Measurements from ENCODE around the gene USP7. TPM values are rescaled to one million over a fixed set of nuclear protein-coding genes. Genes with fewer than 3 reads are reported as not detected.

USP7 gene
- polyA plus RNA-seq, 3 donors, result 2.4 to 31.7 (median 4.1) TPM

DNA sequence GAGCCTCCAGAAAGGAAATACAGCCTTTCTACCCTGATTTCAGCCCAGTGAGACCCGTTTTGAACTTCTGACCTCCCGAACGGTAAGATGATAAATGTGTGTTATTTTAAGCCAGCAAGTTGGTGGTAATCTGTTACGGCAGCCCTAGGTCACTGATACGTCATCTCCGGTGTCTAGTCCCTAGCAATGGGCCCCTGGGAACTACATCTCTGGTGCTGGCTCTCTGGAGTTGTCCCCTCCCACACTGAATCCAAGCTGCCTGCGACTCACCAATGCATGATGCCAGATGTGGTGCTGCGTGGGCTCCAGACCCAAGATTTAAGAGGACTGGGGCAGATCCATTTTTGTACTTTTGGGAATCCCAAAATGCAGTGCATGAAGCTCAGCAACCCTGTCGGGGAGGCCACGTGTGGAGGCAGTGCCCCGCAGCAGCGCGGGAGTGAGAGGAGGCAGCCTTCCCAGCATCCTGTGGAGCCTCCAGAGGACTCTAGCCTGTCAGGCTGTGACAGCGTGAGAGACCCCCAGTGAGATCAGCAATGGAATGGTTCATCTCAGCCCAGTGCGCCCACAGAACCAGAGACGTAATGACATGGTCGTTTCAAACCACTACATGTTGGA is 43.6 kb upstream of the USP7 start:
- H2AFZ ChIP-seq (ENCODE audit: insufficient read depth, low read depth, low read length, poor library complexity, severe bottlenecking), result no peak overlapping the region

DNA sequence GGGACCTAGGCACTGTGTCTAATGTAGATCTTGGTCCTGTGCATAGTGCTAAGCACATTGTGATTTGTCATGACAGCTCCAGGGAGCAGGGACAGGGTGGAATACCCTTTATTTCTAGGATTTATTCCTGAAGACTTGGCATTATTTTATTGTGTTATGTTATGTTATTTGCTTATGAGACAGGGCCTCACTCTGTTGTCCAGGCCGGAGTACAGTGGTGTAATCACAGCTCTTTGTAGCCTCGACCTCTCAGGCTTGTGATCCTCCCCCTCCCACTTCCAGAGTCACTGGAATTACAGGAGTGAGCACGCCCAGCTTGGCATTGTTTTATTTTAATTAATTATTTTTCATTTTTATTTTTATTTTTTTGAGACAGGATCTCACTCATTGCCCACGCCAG is 40.5 kb upstream of the USP7 start:
- Histone ChIP-seq H3K79me2 (ENCODE audit: insufficient read depth, low read length) (no peaks in the 10 kb centered on the region), H3K36me3 (replicated peaks in 1 of 2; ENCODE audit: control insufficient read depth in 1 of 2, insufficient read depth in 2 of 2, low read length in 2 of 2) (no peaks in the 10 kb centered on the region), H3K4me3 (replicated peaks in 1 of 3; ENCODE audit: low read depth in 2 of 3, low read length in 3 of 3) (no peak overlapping the region), H3K27ac (ENCODE audit: low read depth in 1 of 2, low read length in 2 of 2) (no peak overlapping the region), H2AFZ (ENCODE audit: insufficient read depth, low read depth, low read length, poor library complexity, severe bottlenecking) (no peak overlapping the region), H3K4me2 (replicated peaks; ENCODE audit: extremely low read depth, low read length, poor library complexity, severe bottlenecking) (no peak overlapping the region), H3K9me3 (replicated peaks in 1 of 2; ENCODE audit: control insufficient read depth in 1 of 2, insufficient read depth in 1 of 2, low read length in 2 of 2) (no peaks in the 10 kb centered on the region), H3K27me3 (ENCODE audit: control insufficient read depth in 2 of 2, insufficient read depth in 2 of 2, low read length in 2 of 2) (no peaks in the 10 kb centered on the region), H3K9ac (ENCODE audit: insufficient read depth, low read length, poor library complexity, severe bottlenecking) (no peak overlapping the region), H3K4me1 (ENCODE audit: control insufficient read depth in 1 of 2, insufficient read depth in 2 of 2, low read length in 2 of 2) (peaks cover 7 to 8% of the 10 kb centered on the region in 2 donors), H4K20me1 (ENCODE audit: insufficient read depth, low read length) (no peaks in the 10 kb centered on the region)
- Mint-ChIP-seq H3K27me3 (ENCODE audit: low read depth in 3 of 3) (peaks cover 11 to 17% (median 16%) of the 10 kb centered on the region in 3 donors), H3K36me3 (no peaks in the 10 kb centered on the region), H3K4me3 (no peak overlapping the region), H3K27ac (no peak overlapping the region), H3K4me1 (peaks cover 8% of the 10 kb centered on the region), H3K9me3 (no peaks in the 10 kb centered on the region)
- TF ChIP-seq, protein P1, sequence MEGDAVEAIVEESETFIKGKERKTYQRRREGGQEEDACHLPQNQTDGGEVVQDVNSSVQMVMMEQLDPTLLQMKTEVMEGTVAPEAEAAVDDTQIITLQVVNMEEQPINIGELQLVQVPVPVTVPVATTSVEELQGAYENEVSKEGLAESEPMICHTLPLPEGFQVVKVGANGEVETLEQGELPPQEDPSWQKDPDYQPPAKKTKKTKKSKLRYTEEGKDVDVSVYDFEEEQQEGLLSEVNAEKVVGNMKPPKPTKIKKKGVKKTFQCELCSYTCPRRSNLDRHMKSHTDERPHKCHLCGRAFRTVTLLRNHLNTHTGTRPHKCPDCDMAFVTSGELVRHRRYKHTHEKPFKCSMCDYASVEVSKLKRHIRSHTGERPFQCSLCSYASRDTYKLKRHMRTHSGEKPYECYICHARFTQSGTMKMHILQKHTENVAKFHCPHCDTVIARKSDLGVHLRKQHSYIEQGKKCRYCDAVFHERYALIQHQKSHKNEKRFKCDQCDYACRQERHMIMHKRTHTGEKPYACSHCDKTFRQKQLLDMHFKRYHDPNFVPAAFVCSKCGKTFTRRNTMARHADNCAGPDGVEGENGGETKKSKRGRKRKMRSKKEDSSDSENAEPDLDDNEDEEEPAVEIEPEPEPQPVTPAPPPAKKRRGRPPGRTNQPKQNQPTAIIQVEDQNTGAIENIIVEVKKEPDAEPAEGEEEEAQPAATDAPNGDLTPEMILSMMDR (IDR thresholded peaks at IDR 0.05), result no peak
- no peak for DNase-seq
- no CpG with 5 or more reads among the region's 4 CpGs for WGBS (ENCODE audit: insufficient coverage)
- intact Hi-C loops (cut with micrococcal nuclease), result loop anchor here in 1 of 2 donors (10.0 kb wide), 2 partner anchors 59 to 89 kb away; no protein-coding TSS in a partner anchor

More for the DNA sequence above, 43.6 kb upstream of the USP7 start:
- Histone ChIP-seq H4K20me1 (ENCODE audit: insufficient read depth, low read length) (no peaks in the 10 kb centered on the region), H3K27ac (ENCODE audit: low read depth in 1 of 2, low read length in 2 of 2) (no peak overlapping the region), H3K9ac (ENCODE audit: insufficient read depth, low read length, poor library complexity, severe bottlenecking) (no peak overlapping the region), H3K36me3 (replicated peaks in 1 of 2; ENCODE audit: control insufficient read depth in 1 of 2, insufficient read depth in 2 of 2, low read length in 2 of 2) (no peaks in the 10 kb centered on the region), H3K4me1 (ENCODE audit: control insufficient read depth in 1 of 2, insufficient read depth in 2 of 2, low read length in 2 of 2) (peaks cover 7 to 8% of the 10 kb centered on the region in 2 donors), H3K4me2 (replicated peaks; ENCODE audit: extremely low read depth, low read length, poor library complexity, severe bottlenecking) (no peak overlapping the region), H3K79me2 (ENCODE audit: insufficient read depth, low read length) (no peaks in the 10 kb centered on the region), H3K9me3 (replicated peaks in 1 of 2; ENCODE audit: control insufficient read depth in 1 of 2, insufficient read depth in 1 of 2, low read length in 2 of 2) (no peaks in the 10 kb centered on the region), H3K4me3 (replicated peaks in 1 of 3; ENCODE audit: low read depth in 2 of 3, low read length in 3 of 3) (no peak overlapping the region), H3K27me3 (ENCODE audit: control insufficient read depth in 2 of 2, insufficient read depth in 2 of 2, low read length in 2 of 2) (peaks cover 0 to under 1% of the 10 kb centered on the region in 2 donors)
- Mint-ChIP-seq H3K9me3 (no peaks in the 10 kb centered on the region), H3K27ac (peak overlapping the region in 1 of 7 donors; percentile 1), H3K4me3 (peak overlapping the region in 1 of 2 donors; percentile 46), H3K27me3 (ENCODE audit: low read depth in 3 of 3) (peaks cover 12 to 21% (median 19%) of the 10 kb centered on the region in 3 donors), H3K4me1 (peaks cover 8% of the 10 kb centered on the region), H3K36me3 (no peaks in the 10 kb centered on the region)
- TF ChIP-seq, protein P1 (IDR thresholded peaks at IDR 0.05), result no peak
- no peak for DNase-seq
- WGBS (ENCODE audit: insufficient coverage), result 91% methylated on average over 11 of the region's 17 CpGs
- intact Hi-C loops (cut with micrococcal nuclease), result loop anchor here (5.0 to 10.0 kb wide), 3 partner anchors 45 to 92 kb away; partner anchors contain the start of gene USP7 (in 1 of the 2)
